Parathyroid adenoma (tissue), 2 donors: ENCODE results near the gene DMRT3.

Source experiments
- H2AFZ ChIP-seq: fragments of 300-600 bp; sonication (generic); one replicate; pipeline ENCODE4 v1.7.0; 2017; ENCODE audit warnings: antibody characterized with exemption, mild to moderate bottlenecking
- H3K27ac ChIP-seq: fragments of 300-600 bp; sonication (generic); one replicate; pipeline ENCODE4 v1.7.0; 2017
- H3K27me3 ChIP-seq: fragments of 300-600 bp; sonication (generic); one replicate; pipeline ENCODE4 v1.7.0; 2017; ENCODE audit warnings: low read length; ENCODE audit not compliant: control insufficient read depth, insufficient read depth
- H3K36me3 ChIP-seq: fragments of 300-600 bp; sonication (generic); one replicate; pipeline ENCODE4 v1.7.0; 2017; ENCODE audit warnings: low read length; ENCODE audit not compliant: control insufficient read depth, insufficient read depth
- H3K4me1 ChIP-seq: fragments of 300-600 bp; sonication (generic); one replicate; pipeline ENCODE4 v1.7.0; 2017; ENCODE audit warnings: control low read depth
- H3K4me2 ChIP-seq: fragments of 300-600 bp; sonication (generic); one replicate; pipeline ENCODE4 v1.7.0; 2017; ENCODE audit warnings: low read length
- H3K4me3 ChIP-seq: fragments of 300-600 bp; sonication (generic); one replicate; pipeline ENCODE4 v1.7.0; 2017; ENCODE audit warnings: low read depth, low read length
- H3K79me2 ChIP-seq: fragments of 300-600 bp; sonication (generic); one replicate; pipeline ENCODE4 v1.7.0; 2017; ENCODE audit warnings: control low read depth
- H3K9ac ChIP-seq: fragments of 300-600 bp; sonication (generic); one replicate; pipeline ENCODE4 v1.7.0; 2017; ENCODE audit warnings: mild to moderate bottlenecking
- H3K9me3 ChIP-seq: fragments of 300-600 bp; sonication (generic); one replicate; pipeline ENCODE4 v1.7.0; 2017; ENCODE audit warnings: low read length; ENCODE audit not compliant: control insufficient read depth
- TF ChIP-seq, protein P1 (sequence below): fragments of 300-600 bp; sonication (generic); IDR thresholded peaks from one replicate; pipeline ENCODE4 v1.7.0; 2017; ENCODE audit warnings: antibody characterized with exemption, mild to moderate bottlenecking
- donor health status: primary hyperparathyroidism.

DMRT3 gene

DNA sequence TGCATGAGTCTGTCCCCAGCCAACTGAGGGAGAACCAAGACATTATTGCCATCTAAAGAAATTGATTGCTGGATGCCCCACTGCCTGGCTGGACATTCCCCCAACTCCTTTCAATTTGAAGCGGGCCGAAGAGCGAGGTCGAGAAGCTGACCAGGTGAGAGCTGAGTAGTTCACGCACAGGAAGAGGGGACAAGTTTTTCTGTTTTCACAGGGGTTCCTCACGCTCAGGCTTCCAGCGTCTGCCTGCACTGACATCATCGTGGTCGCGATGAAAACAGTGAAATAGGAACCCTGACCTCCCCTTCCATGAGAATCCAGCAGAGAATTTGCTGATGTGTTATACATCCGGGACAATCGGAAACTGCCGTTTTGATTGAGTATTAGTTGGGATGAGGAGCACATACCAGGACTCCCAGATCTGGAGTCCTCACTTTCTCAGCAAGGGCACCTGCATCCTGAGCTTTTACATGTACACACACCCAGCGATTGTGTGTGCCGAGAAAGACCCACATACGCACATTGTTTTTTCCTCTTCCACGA, 3.1 kb upstream of the DMRT3 start:
- H3K27ac ChIP-seq = no peak overlapping the region
- no peaks in the 10 kb centered on the region for H3K9me3 ChIP-seq
- H3K36me3 ChIP-seq = no peaks in the 10 kb centered on the region
- no peaks in the 10 kb centered on the region for H3K4me1 ChIP-seq
- H3K9ac ChIP-seq = no peak overlapping the region
- H3K79me2 ChIP-seq = no peaks in the 10 kb centered on the region
- TF ChIP-seq, protein P1, sequence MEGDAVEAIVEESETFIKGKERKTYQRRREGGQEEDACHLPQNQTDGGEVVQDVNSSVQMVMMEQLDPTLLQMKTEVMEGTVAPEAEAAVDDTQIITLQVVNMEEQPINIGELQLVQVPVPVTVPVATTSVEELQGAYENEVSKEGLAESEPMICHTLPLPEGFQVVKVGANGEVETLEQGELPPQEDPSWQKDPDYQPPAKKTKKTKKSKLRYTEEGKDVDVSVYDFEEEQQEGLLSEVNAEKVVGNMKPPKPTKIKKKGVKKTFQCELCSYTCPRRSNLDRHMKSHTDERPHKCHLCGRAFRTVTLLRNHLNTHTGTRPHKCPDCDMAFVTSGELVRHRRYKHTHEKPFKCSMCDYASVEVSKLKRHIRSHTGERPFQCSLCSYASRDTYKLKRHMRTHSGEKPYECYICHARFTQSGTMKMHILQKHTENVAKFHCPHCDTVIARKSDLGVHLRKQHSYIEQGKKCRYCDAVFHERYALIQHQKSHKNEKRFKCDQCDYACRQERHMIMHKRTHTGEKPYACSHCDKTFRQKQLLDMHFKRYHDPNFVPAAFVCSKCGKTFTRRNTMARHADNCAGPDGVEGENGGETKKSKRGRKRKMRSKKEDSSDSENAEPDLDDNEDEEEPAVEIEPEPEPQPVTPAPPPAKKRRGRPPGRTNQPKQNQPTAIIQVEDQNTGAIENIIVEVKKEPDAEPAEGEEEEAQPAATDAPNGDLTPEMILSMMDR = no peak
- H3K4me3 ChIP-seq = no peak overlapping the region
- H2AFZ ChIP-seq = no peak overlapping the region
- no peak overlapping the region for H3K4me2 ChIP-seq
- no peaks in the 10 kb centered on the region for H3K27me3 ChIP-seq

DNA sequence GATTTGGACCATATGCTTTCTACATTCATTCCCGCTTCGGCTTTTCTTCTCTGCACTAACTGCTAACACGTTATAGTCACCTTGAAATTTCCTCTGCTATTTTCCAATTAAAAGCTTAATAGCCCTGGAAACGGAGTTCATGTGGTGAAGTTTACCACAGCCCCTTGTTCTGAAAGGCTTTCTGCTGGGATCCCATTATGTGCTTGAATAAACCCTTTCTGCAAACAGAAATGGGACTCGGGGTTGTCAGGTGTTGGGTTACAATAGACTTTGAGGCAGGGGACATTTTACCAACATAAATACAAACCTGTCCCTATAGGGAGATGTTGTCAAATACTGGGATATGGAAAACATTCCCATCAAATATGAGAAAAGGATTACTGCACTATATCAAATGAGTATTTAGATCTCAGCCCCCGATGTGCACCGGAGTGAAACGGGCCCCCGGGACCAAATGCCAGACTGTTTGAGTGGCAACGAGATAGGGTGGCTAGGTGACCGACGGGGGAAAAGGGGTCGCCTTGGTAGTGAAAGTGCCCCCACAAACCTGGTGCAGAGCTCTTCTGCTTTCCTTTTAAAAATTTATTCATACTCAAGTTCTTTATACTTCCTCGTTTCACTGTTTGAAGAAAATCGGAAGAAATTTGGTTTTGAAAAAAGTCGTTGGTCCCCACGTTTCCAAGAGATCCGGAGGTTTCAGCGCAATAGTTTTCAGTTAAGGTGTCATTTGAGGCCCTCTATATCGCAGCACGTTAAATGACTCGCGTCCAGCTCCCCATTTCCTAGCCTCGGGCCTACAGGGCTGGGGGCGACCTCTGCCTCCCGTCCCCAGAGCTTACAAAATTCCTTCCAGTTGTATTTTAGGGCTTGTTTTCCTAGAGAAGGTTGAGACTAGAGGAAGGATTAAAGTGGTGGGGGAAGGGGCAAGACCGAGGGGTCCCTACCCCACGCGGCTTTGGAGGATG, 2.1 kb upstream of the DMRT3 start:
- Histone ChIP-seq H3K9me3 (no peaks in the 10 kb centered on the region), H3K27ac (no peak overlapping the region), H3K27me3 (no peaks in the 10 kb centered on the region), H3K36me3 (no peaks in the 10 kb centered on the region), H3K9ac (no peak overlapping the region), H3K79me2 (no peaks in the 10 kb centered on the region), H3K4me2 (no peak overlapping the region), H3K4me1 (no peaks in the 10 kb centered on the region), H3K4me3 (no peak overlapping the region), H2AFZ (no peak overlapping the region)
- TF ChIP-seq, protein P1 = no peak

DNA sequence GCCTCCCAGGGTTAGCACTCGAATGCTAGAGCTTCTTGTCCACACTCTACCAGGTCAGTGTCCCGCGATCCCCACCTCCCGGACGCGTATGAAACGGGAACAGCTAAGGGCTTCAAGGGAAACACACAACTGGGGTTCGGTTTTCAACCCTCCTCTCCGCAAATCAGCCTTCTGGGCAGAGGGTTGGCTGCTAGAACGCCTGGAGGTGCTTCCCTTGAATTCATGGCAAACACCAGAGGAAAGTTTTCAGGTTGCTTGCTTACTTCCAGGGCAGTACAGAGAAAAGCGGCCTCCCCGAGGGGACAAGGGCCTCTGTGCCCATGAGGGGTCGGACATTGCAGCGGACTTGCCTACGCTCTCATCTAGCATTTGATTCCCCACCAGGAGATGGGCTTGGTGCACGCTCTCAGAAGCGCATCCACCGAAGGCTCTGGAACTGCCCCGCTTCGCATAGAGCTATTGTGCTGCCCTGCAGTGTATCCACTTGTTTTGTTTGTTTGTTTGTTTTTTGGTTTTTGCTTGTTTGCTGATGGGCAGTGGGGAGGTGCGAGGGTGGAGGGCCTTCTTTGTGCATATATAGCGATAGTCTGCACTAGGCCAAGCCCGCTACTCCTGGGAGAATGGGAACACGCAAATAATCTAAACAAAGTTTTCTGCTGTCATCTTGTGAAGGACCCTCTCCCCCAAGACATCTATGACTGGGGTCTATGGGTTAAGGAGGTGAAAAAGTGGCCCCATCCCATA, 1.3 kb upstream of the DMRT3 start:
- Histone ChIP-seq H3K27ac (no peak overlapping the region), H3K4me1 (no peaks in the 10 kb centered on the region), H3K4me3 (no peak overlapping the region), H3K36me3 (no peaks in the 10 kb centered on the region), H3K4me2 (peak overlapping the region; percentile 74), H3K9me3 (no peaks in the 10 kb centered on the region), H3K27me3 (no peaks in the 10 kb centered on the region), H3K9ac (no peak overlapping the region), H3K79me2 (no peaks in the 10 kb centered on the region), H2AFZ (no peak overlapping the region)
- TF ChIP-seq, protein P1 = no peak

DNA sequence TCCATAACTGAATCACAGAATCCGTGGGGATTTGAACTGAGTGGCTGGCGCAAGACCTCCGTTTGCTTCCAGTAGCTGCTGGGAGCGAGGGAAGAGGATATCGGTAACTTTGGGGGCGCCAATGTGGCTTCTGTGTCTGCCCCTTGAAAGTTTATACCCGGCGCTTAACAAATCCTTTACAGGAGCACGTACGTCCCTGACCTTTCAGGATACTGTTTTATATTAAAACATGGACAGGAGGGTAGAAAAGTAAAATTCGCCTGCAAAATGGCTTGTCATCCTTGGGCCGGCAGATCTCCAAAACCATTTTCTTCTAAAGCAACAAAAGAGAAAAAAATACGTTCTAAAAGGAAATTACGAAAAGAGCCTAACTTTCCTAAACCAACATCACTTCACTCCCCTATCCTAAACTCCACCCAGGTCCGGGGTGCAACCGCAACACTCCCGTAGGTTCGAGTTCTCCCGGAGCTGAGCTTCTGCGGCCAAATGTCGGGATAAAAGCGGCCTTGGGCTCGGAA, 656 bp upstream of the DMRT3 start:
- Histone ChIP-seq H3K36me3 (no peaks in the 10 kb centered on the region), H2AFZ (peak overlapping the region; percentile 79), H3K4me2 (peak overlapping the region; percentile 74), H3K79me2 (no peaks in the 10 kb centered on the region), H3K9me3 (no peaks in the 10 kb centered on the region), H3K4me1 (no peaks in the 10 kb centered on the region), H3K27ac (peak overlapping the region; percentile 97), H3K9ac (no peak overlapping the region), H3K27me3 (no peaks in the 10 kb centered on the region), H3K4me3 (peak overlapping the region; percentile 83)
- TF ChIP-seq, protein P1 = no peak
